Activated naive CD8-positive, alpha-beta T cell treated with anti-CD3 and anti-CD28 coated beads, Interleukin-2, amount 10 ng/mL, durations not matched to agents 7 days and 5 days (primary cell): ENCODE data around the gene VWA2. TPM values are rescaled to one million over a fixed set of nuclear protein-coding genes. Genes with fewer than 3 reads are reported as not detected.

ENCODE experiments used
- ATAC-seq: fragments of 150-1000 bp; cut with Tn5 transposase; one replicate; pipeline ENCODE4 v1.10.0; 2021; ENCODE audit warnings: low read depth, moderate library complexity
- POLR2A ChIA-PET: fragments of 350-600 bp; sonication (Branson Sonifier 250); formaldehyde crosslinking; loops from one replicate; lab custom pipeline; 2021; ENCODE audit warnings: antibody characterized with exemption; lab: Charles Lee
- DNase-seq: peaks from one replicate; pipeline ENCODE4 v3.0.0; 2021
- H3K27ac Mint-ChIP-seq: one replicate; pipeline ENCODE4 v1.8.0; 2022; ENCODE audit warnings: mild to moderate bottlenecking, mixed read lengths
- H3K27me3 Mint-ChIP-seq: one replicate; pipeline ENCODE4 v1.8.0; 2022; ENCODE audit warnings: mild to moderate bottlenecking, moderate library complexity, mixed read lengths
- H3K36me3 Mint-ChIP-seq: one replicate; pipeline ENCODE4 v1.8.0; 2021; ENCODE audit warnings: mild to moderate bottlenecking, mixed read lengths
- H3K4me1 Mint-ChIP-seq: one replicate; pipeline ENCODE4 v1.8.0; 2021; ENCODE audit warnings: mixed read lengths
- H3K4me3 Mint-ChIP-seq: one replicate; pipeline ENCODE4 v1.8.0; 2022; ENCODE audit warnings: mild to moderate bottlenecking, moderate library complexity, mixed read lengths
- H3K9me3 Mint-ChIP-seq: one replicate; pipeline ENCODE4 v1.8.0; 2021; ENCODE audit warnings: mixed read lengths
- total RNA-seq, 2 experiments: library from RNA; stranded (reverse); gene quantifications; one replicate each; pipeline ENCODE4 v1.2.3, GENCODE V29; 2021

Gene VWA2
- total RNA-seq, 2 experiments from 2014 or later = not detected

DNA sequence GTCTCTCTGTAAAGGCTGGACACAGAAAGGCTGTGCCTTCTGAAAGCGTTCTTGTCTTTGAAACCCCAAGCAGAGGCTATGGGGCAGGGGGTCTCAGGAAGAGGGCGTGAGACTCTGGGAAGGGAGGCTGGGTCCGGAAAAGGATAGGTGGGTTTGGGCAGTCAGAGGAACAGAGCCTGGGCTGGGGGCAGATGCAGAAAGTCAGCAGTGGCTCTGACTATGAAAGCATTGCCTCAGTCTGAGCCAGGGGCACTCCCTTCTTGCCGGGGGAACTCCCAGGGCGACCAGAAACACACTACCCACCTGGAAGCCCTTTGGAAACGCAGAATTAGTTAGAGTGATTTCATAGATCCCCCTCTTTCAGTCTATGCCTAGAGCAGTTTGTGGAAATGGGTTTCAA lies 72.0 kb downstream of the VWA2 start:
- Mint-ChIP-seq H3K4me1 (no peaks in the 10 kb centered on the region), H3K27me3 (peaks cover 3% of the 10 kb centered on the region), H3K4me3 (no peak overlapping the region), H3K9me3 (no peaks in the 10 kb centered on the region), H3K27ac (no peak overlapping the region), H3K36me3 (no peaks in the 10 kb centered on the region)
- no peak for ATAC-seq
- POLR2A ChIA-PET = no interaction called here
- no peak for DNase-seq

DNA sequence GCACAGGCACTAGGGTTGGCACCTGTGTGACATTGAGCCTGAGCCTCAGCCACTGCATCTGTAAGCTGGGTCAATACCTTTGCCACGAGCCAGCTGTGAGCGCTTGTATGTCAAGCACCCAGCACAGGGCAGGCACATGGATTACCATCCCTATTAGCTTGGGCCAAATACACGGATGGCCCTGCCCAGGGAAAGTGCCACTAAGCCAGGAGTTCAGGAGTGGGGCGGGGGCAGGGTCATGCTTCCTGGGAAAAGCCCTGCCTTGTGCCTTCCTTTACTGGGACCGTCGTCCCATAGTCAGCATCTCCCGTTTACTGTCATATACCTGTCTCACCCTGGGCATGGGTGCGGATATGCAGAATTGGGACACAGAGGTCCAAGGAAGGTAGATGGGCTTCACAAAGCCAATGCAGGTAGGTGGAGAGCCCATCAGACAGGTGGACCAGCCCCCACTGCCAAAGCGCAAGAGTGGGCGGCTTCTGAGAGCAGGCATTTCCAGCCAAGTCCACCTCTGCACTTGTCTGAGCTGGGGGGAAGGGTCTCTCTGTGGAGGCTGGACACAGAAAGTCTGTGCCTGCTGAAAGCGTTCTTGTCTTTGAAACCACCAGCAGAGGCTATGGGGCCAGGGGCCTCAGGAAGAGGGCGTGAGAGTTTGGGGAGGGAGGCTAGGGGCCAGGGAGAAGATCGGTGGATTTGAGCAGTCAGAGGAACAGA lies 72.6 kb downstream of the VWA2 start:
- Mint-ChIP-seq H3K27ac (peak overlapping the region; percentile 63), H3K36me3 (no peaks in the 10 kb centered on the region)

DNA sequence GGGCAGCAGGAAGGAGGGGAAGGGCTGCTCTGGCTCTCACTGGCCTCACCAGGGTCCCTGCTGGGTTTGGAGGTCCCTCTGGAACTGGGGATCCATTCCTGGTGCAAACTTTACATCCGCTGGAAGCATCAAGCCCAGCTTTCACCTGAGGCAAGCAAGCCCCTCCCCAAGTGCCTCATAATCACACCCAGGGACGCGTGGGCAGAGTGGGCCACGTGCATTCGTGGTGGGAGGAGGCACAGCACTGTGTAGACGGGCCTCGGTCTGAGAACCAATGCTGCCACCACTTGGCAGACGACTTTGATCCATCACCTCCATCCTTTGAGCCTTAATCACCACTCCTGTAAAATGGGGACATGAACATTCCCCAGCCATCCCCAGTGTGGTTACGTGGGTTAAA lies 74.1 kb downstream of the VWA2 start:
- Mint-ChIP-seq H3K36me3 (no peaks in the 10 kb centered on the region), H3K4me3 (no peak overlapping the region), H3K9me3 (no peaks in the 10 kb centered on the region), H3K27ac (no peak overlapping the region), H3K27me3 (peaks cover 1% of the 10 kb centered on the region), H3K4me1 (no peaks in the 10 kb centered on the region)
- ATAC-seq (no peak), DNase-seq (no peak)
- POLR2A ChIA-PET = no interaction called here

More for the DNA sequence above, 72.6 kb downstream of the VWA2 start:
- H3K27me3 Mint-ChIP-seq = peaks cover 3% of the 10 kb centered on the region
- no peaks in the 10 kb centered on the region for H3K4me1 Mint-ChIP-seq
- H3K4me3 Mint-ChIP-seq = no peak overlapping the region
- no peak for DNase-seq
- no peaks in the 10 kb centered on the region for H3K9me3 Mint-ChIP-seq
- POLR2A ChIA-PET = no interaction called here
- ATAC-seq = no peak

DNA sequence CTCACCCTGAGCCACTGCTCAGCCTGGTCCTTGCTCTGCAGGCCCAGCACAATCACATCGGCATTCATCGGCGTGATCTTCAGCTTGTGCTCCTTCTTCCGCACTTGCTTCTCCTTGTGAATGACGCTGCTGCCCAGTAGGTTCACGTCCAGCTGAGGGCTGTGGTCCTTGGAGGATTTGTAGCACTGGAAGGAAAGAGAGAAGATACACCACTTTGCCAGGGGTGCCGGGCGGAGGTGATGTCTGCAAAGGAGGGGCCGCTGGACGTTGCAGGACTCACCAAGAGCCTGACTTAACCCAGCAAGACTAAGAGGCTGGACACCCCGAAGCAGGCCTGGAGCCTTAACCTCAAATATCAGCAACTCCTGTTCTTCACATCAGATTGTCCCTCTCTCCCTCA lies 74.8 kb downstream of the VWA2 start:
- no peak overlapping the region for H3K27ac Mint-ChIP-seq
- H3K27me3 Mint-ChIP-seq = peaks cover 4% of the 10 kb centered on the region
- no peaks in the 10 kb centered on the region for H3K36me3 Mint-ChIP-seq
- POLR2A ChIA-PET = no interaction called here
- no peaks in the 10 kb centered on the region for H3K9me3 Mint-ChIP-seq
- ATAC-seq (no peak), DNase-seq (no peak)
- H3K4me1 Mint-ChIP-seq = no peaks in the 10 kb centered on the region
- H3K4me3 Mint-ChIP-seq = no peak overlapping the region

DNA sequence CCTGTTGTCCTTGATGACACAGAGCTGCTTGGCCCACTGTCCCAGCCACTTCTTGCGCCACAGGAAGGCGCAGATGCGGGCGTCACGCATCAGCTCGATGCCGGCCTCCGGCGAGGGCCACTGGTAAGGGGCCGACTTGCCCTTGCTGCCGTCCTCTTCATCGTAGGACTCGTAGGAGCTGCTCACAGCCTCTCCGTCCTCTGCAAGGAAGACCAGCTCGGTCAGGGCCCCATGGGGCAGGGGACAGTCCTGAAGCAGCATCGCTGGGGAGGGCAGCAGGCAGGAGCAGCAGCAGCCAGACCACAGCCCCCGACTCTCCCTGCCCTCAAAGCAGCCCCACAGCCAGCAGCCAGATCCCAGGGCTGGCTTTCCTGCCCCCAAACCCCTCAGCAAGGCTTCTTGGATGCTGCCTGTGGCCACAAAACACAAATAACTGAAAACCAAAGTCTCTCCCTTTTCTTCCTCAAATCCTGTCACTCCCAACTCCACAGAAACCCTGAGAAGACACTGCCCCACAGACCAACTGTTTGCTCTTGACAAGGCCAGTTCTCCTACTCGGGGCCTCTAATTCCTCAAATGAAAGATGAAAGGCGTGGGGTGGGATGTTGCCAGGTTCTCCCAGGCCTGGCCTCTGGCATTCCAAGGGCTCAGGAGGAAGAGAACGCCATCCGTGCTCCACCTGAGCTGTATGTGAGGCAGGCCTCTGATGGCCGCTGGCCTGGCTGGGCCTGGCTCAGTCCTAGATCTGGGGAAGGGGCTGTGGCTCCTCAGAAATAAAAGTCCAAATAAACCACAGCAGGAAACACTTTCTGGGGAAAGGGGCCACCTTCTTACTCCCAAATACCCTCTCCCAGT lies 76.7 kb downstream of the VWA2 start:
- peaks cover 4% of the 10 kb centered on the region for H3K27me3 Mint-ChIP-seq
- ATAC-seq (no peak), DNase-seq (no peak)
- H3K27ac Mint-ChIP-seq = no peak overlapping the region
- H3K9me3 Mint-ChIP-seq = no peaks in the 10 kb centered on the region
- H3K36me3 Mint-ChIP-seq = no peaks in the 10 kb centered on the region
- POLR2A ChIA-PET = no interaction called here
- no peaks in the 10 kb centered on the region for H3K4me1 Mint-ChIP-seq
- H3K4me3 Mint-ChIP-seq = no peak overlapping the region

DNA sequence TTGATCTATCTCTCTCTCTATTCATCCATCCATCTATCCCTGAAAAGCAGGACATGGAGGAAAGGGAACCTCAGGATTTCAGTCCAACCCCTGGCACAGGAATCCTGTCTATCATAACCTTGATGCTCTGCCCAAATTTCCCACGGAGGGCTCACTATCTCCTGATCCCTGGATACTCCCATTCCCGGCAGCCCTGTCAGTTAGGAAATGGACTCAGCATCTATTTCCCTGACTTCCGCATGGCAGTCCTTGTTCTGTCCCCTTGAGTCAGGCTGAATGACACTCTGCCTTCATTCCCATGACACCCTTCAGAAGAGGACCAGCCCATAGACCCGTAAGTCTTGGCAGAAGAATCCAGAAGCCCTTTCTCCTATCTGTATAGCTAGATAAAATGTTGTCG lies 77.7 kb downstream of the VWA2 start:
- ATAC-seq (no peak), DNase-seq (no peak)
- H3K27me3 Mint-ChIP-seq = peaks cover 4% of the 10 kb centered on the region
- no peak overlapping the region for H3K4me3 Mint-ChIP-seq
- no peak overlapping the region for H3K27ac Mint-ChIP-seq
- H3K4me1 Mint-ChIP-seq = no peaks in the 10 kb centered on the region
- no peaks in the 10 kb centered on the region for H3K9me3 Mint-ChIP-seq
- POLR2A ChIA-PET = no interaction called here
- no peaks in the 10 kb centered on the region for H3K36me3 Mint-ChIP-seq

DNA sequence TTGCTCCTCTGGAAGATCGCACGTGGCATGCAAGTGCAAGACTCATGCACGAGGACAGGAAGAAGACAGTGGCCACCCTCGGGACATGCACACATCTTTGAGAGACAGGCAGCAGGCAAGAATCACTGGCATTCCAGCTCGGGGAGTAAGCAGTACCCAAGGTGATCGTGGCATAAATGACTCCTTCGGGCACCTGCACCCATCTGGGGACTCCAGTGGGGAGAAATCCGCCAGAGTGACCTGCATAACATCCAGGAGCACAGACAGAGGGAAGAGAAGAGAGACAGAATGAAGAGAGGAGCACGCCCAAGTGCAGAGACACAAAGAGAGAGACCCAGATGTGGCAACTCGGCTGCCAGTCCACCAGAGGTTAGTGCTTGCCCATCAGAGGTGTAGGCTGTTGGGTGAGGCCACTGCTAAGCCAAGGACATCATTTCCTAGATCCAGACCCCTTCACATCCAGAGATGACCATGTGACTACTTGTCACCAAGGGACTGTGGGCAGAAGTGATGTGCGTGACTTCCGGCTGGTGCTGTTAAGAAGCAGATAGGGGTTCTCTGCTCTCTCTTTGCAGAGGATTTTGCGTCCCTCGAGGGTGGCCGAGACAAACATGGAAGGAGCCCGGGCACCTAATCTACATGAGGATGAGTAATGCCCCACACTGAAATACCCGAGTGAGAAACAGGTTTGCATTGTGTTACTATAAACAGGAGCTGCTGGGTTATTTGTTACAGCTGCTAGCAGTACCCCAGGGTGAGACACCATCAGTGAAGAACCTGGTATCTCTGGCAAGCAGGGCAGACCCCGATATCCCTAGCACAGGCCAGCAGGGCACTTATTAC lies 80.6 kb downstream of the VWA2 start:
- no peak for ATAC-seq
- POLR2A ChIA-PET = no interaction called here
- H3K36me3 Mint-ChIP-seq = no peaks in the 10 kb centered on the region
- no peaks in the 10 kb centered on the region for H3K9me3 Mint-ChIP-seq
- DNase-seq = no peak
- H3K27me3 Mint-ChIP-seq = peaks cover 4% of the 10 kb centered on the region
- H3K4me1 Mint-ChIP-seq = no peaks in the 10 kb centered on the region
- H3K4me3 Mint-ChIP-seq = no peak overlapping the region
- no peak overlapping the region for H3K27ac Mint-ChIP-seq

DNA sequence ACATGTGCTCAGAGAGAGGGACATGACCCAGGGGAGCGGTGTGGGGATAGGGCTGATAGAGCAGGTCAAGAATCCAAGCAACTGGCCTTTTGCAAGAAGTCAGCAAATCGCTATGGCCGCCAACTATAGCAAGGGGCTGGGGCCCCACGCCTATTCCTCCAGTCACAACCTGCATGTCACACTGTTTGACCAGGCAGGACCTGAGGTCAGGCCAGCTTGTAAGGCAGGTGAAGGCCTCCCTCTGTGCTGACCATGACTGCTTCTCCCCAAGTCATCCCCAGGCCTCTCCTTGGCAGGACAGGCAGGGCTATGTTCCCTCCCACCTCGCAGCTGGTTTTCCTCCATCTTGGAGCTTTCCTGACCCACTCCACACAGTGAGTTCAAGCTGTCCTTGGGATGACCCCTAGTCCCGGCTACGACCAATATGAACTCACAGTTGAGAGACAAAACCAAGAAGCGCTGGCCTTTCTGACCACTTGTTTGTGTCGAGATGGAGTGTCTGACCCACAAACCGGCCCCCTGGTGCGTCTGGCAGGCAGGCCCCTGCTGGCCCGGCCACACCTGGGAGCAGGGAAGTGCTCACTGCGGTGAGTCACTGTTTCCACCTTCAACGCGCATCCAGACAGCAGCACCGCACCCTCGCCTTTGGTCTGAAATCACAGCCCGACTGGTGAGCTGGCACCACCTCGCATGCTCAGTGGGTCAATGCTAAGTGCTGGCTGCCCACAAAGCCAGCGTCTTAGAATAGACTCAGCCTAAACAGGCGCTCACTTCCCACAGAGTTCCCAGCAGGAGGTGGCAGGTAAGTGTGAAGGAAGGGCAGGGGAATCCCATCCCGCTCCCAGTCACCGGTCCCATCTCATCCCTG lies 81.4 kb downstream of the VWA2 start:
- Mint-ChIP-seq H3K9me3 (no peaks in the 10 kb centered on the region), H3K36me3 (no peaks in the 10 kb centered on the region), H3K4me3 (no peak overlapping the region), H3K4me1 (no peaks in the 10 kb centered on the region), H3K27me3 (peaks cover 4% of the 10 kb centered on the region), H3K27ac (no peak overlapping the region)
- POLR2A ChIA-PET = interaction anchor here (0.6 kb wide), 1 partner anchor 1687 kb away, joined by 4 read pairs; no protein-coding TSS in a partner anchor
- no peak for DNase-seq
- ATAC-seq = no peak

DNA sequence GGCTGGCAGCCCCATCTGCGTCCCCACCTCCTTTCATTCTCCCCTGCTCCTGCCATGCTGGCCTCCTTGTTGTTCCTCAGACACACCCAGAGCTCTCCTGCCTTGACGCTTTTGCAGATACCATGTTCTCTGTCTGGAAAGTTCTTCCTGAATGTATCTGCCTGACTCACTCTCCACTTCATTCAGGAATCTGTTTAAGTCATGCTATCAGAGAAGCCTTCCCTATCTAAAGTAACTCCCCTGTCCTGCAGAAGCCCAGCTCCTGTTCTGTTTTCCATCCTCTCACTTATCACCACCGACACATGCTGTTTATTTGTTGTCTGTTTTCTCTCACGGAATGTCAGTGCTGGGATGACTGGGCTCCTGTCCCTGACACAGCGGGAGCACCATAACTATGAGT lies 83.3 kb downstream of the VWA2 start:
- Mint-ChIP-seq H3K4me1 (no peaks in the 10 kb centered on the region), H3K9me3 (no peaks in the 10 kb centered on the region), H3K36me3 (no peaks in the 10 kb centered on the region), H3K27me3 (peaks cover 4% of the 10 kb centered on the region), H3K27ac (no peak overlapping the region), H3K4me3 (no peak overlapping the region)
- DNase-seq = no peak
- no peak for ATAC-seq
- POLR2A ChIA-PET = no interaction called here

DNA sequence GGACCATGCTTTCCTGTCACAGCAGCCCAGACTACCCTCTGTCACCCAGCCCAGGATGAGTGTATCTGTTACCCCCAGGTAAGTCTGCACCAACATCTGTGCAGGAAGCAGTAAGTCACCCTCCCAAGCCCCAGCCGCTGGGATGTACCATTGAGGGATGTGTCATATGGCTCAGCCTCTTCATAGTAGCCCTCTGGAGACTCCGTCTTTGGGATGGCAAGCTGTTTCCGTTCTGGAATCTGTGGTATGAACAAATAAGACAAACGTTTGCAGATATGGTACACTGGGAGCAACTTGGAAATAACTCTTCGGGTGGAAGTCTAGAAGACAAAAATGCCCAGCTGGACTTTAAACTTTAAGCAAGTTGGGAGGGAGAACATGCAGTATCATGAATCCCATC lies 84.0 kb downstream of the VWA2 start:
- Mint-ChIP-seq H3K4me1 (no peaks in the 10 kb centered on the region), H3K36me3 (no peaks in the 10 kb centered on the region), H3K4me3 (no peak overlapping the region), H3K27ac (no peak overlapping the region), H3K9me3 (no peaks in the 10 kb centered on the region), H3K27me3 (peaks cover 4% of the 10 kb centered on the region)
- POLR2A ChIA-PET = no interaction called here
- no peak for ATAC-seq
- no peak for DNase-seq

DNA sequence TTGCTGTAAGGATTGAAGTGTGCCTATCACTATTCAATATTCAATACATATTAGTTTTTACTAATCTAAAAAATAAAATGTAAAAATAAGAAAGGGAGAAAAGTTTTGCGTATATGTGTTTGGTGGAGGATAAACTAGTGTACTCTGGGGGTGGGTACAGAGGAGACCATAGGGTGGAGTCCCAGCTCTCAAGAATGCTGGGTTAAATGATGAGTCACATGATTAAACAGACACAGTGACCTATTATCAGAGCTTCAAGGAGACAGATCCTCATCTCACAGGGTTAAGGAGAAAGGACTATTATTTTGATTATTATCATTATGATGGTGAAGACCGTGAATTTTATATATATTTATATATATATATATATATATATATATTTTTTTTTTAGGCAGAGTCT lies 87.7 kb downstream of the VWA2 start:
- Mint-ChIP-seq H3K4me3 (no peak overlapping the region), H3K36me3 (no peaks in the 10 kb centered on the region), H3K27me3 (no peaks in the 10 kb centered on the region), H3K4me1 (peaks cover 1% of the 10 kb centered on the region), H3K9me3 (no peaks in the 10 kb centered on the region), H3K27ac (no peak overlapping the region)
- no peak for DNase-seq
- POLR2A ChIA-PET = no interaction called here
- no peak for ATAC-seq

DNA sequence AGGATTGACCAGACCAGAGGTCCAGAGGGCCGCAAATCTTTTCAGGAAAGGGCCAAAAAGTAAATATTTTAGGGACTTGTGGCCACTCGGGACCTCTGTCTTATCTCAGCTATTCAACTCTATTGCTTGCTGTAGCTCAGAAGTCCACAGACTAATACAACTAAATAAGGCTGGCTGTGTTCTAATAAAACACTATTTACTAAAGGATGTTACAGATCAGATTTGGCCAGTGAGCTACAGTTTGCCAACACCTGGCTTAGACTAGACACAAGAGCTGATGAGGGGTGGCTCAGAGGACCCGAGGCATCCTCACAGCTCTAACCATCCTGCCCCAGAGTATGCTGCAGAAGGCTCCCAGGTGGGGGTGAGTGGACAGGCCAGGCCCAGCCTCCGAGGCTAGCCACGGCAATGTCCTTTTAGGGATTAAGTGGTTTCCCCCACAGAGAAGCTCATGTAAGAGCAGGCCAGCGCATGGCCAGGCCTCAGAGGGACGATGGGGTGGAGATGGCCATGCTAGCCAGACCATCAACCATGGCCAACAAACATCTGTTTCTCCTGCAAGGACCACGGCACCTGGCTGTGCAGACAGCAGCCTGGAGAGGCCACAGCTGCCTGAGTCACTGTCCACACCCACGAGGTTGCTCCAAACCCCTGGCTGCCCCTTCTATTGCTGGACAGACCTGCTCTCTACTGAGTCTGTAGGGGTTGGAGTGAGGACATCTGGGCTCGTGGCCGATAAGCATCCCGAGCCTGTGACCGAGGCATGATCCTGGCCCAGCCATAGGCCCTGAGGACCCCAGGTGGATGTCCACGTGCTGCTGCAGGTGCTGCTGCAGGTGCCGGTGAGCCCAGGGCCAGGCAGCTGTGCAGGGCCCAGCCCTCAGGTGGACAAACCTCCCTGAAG lies 88.7 kb downstream of the VWA2 start:
- Mint-ChIP-seq H3K4me3 (no peak overlapping the region), H3K27ac (no peak overlapping the region), H3K27me3 (no peaks in the 10 kb centered on the region), H3K36me3 (no peaks in the 10 kb centered on the region), H3K9me3 (no peaks in the 10 kb centered on the region), H3K4me1 (peaks cover 1% of the 10 kb centered on the region)
- no peak for ATAC-seq
- no peak for DNase-seq
- POLR2A ChIA-PET = no interaction called here
